ENCODE measurements around the gene LANCL1.
"Not testable (repeated sequence)": the region's sequence is repeated elsewhere in the genome, so short reads cannot be mapped to it uniquely, and the experiment has no call there.

Gene LANCL1

GRCh38 chr2:210440206-210440605 lies 36.4 kb downstream of the LANCL1 start:
- no peak for TF ChIP-seq CTCF (conservative IDR thresholded peaks at IDR 0.05; ENCODE audit: low read depth)
- no peak overlapping the region for H3K27ac ChIP-seq
- POLR2A ChIA-PET (ENCODE audit: low non-redundant PET) = no interaction called here
- no peak for DNase-seq (ENCODE audit: low spot score)
- CTCF ChIA-PET = no interaction called here

DNA sequence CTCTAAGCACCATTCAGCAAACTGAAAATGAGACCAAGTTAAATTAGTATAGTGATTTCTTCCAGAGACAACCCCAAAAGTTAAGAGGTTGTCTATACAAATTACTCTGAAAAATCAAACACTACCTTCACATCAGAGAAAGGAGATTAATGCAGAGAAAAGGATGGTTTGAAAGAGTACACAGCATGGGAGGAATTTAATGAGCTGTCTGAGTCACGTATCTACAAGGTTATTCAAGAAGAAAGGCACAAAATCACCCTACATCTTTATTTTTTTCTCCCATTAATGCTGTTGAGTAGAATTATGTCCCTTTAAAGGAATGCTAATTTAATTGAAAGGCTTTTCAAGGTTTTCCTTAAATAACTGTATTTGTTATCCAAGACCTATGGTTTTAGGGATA lies 41.1 kb downstream of the LANCL1 start:
- ChIA-PET POLR2A (ENCODE audit: low non-redundant PET) (no interaction called here), CTCF (no interaction called here)
- H3K27ac ChIP-seq = no peak overlapping the region
- no peak for DNase-seq (ENCODE audit: low spot score)
- TF ChIP-seq CTCF (conservative IDR thresholded peaks at IDR 0.05; ENCODE audit: low read depth) = no peak

- no peak for DNase-seq (ENCODE audit: low spot score)
- H3K27ac ChIP-seq = no peak overlapping the region
- TF ChIP-seq CTCF (conservative IDR thresholded peaks at IDR 0.05; ENCODE audit: low read depth) = no peak
- POLR2A ChIA-PET (ENCODE audit: low non-redundant PET) = no interaction called here
- CTCF ChIA-PET = interaction anchor here (0.6 to 0.7 kb wide), 2 partner anchors 9 to 765 kb away, joined by 3 read pairs; no protein-coding TSS in a partner anchor
Observed at GRCh38 chr2:210432633-210433032, 43.9 kb downstream of the LANCL1 start.

DNA sequence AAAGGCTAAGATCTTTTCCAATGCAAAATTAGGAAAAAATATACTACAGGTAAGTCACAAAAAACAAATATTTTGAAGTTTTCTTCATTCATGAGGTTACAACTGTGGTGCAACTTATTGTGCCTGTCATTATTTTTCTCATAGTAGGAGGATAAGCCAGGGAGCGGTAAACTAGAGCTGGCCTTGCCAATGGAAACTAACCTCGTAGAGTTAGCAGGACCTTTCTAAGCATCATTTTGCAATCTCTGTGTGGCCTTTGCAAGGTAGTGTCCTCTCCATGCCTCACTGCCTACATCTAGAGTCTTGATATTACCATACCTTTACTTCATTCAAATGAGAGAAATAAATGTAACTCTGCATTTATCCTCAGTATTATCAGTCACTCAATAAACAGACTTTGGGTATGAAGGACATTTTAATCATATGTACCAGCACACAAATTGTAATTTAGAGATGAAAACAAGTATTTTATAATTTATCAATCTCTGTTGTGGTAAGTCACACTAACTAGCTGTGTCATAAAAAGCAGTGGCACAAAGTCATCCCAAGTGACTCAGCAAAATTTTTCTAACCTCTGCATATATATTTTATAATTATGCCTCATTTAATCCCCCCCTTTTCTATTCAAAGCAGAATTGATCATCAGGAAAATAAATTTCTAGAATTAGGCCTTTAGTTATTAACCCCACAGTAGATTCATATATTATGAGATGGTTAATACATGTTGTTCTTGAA lies 47.0 kb downstream of the LANCL1 start:
- POLR2A ChIA-PET (ENCODE audit: low non-redundant PET) = no interaction called here
- no peak overlapping the region for H3K27ac ChIP-seq
- CTCF ChIA-PET = no interaction called here

DNA sequence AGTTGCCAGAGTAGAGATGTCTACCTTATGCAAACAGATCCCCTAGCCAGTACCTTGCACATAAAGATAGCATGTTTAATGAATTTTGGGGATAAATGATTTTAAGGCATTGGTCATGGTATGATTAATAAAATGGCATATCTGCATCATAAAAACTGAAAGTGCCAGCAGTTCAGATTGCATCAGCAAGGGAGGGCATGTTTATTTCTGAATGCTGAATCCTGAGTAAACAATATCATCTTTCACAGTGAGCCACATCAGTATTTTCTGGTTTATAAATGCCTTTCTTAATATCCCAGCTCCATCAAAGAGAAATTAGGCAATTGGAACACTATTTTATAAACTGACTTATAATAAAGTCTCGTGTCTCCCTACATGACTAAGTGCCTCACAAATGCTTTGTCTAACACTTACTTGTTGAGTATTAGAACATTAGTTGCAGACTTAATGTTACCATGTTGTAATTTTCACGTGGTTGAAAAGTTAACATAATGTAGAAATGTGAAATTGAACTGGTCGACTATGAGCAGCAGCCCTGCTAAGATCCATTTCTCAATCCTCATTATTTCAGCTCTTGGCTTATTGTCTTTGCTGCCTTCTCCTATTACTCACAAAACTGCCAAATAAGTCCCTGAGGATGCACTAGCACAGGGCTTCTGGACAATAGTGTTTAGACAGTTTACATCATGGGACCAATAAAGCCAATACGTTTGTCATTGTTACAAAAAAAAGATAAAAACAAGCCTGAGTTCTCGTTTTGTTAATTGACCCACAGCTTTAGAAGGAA lies 48.0 kb downstream of the LANCL1 start:
- no peak overlapping the region for H3K27ac ChIP-seq
- no peak for TF ChIP-seq CTCF (conservative IDR thresholded peaks at IDR 0.05; ENCODE audit: low read depth)
- no peak for DNase-seq (ENCODE audit: low spot score)
- CTCF ChIA-PET = no interaction called here
- POLR2A ChIA-PET (ENCODE audit: low non-redundant PET) = no interaction called here

More for the DNA sequence above, 47.0 kb downstream of the LANCL1 start:
- no peak for TF ChIP-seq CTCF (conservative IDR thresholded peaks at IDR 0.05; ENCODE audit: low read depth)
- no peak for DNase-seq (ENCODE audit: low spot score)

- POLR2A ChIA-PET (ENCODE audit: low non-redundant PET); DNase-seq (ENCODE audit: low spot score); CTCF ChIA-PET; H3K27ac ChIP-seq: not testable (repeated sequence)
Observed at GRCh38 chr2:210427309-210427708, 49.2 kb downstream of the LANCL1 start.

- no peak for TF ChIP-seq CTCF (conservative IDR thresholded peaks at IDR 0.05; ENCODE audit: low read depth)
- ChIA-PET CTCF (interaction anchor here (0.7 kb wide), 1 partner anchor 124 kb away, joined by 3 read pairs; no protein-coding TSS in a partner anchor), POLR2A (ENCODE audit: low non-redundant PET) (no interaction called here)
- no peak overlapping the region for H3K27ac ChIP-seq
- no peak for DNase-seq (ENCODE audit: low spot score)
Observed at GRCh38 chr2:210422366-210422765, 54.2 kb downstream of the LANCL1 start.

Measured in RWPE1 (cell line).